ENCODE measurements around the gene NPR2.

Gene NPR2

GRCh38 chr9:35748242-35748857, 43.0 kb upstream of the NPR2 start:
- DNase-seq (ENCODE audit: low read depth): no peak
- H3K4me3 ChIP-seq (ENCODE audit: control insufficient read depth, low read depth, low read length): peak overlapping the region; percentile 83
- no peak for TF ChIP-seq CTCF (conservative IDR thresholded peaks at IDR 0.05; ENCODE audit: control insufficient read depth, insufficient read depth, low read depth, low read length)

- DNase-seq (ENCODE audit: low read depth): peak; percentile 61
- TF ChIP-seq CTCF (conservative IDR thresholded peaks at IDR 0.05; ENCODE audit: control insufficient read depth, insufficient read depth, low read depth, low read length): no peak
- H3K4me3 ChIP-seq (ENCODE audit: control insufficient read depth, low read depth, low read length): peak within 1 kb of the TSS; percentile 83
These were observed 42.4 kb upstream of the NPR2 start, which contains the start of the genes GBA2 and RGP1 for GRCh38 chr9:35748858-35749514. Gene GBA2 (minus strand): TSS chr9:35749228. CDS start chr9:35748704, 524 bp downstream. Gene RGP1 (plus strand): TSS chr9:35749287. CDS start chr9:35749756, 469 bp downstream.

GRCh38 chr9:35749515-35750255, 41.7 kb upstream of the NPR2 start:
- no peak for TF ChIP-seq CTCF (conservative IDR thresholded peaks at IDR 0.05; ENCODE audit: control insufficient read depth, insufficient read depth, low read depth, low read length)
- no peak for DNase-seq (ENCODE audit: low read depth)
- H3K4me3 ChIP-seq (ENCODE audit: control insufficient read depth, low read depth, low read length): peak overlapping the region; percentile 83

- H3K4me3 ChIP-seq (ENCODE audit: control insufficient read depth, low read depth, low read length): no peak overlapping the region
- TF ChIP-seq CTCF (conservative IDR thresholded peaks at IDR 0.05; ENCODE audit: control insufficient read depth, insufficient read depth, low read depth, low read length): no peak
- DNase-seq (ENCODE audit: low read depth): no peak
These were observed 41.2 kb upstream of the NPR2 start for GRCh38 chr9:35750256-35750531.

GRCh38 chr9:35753466-35753865, 37.9 kb upstream of the NPR2 start:
- TF ChIP-seq CTCF (conservative IDR thresholded peaks at IDR 0.05; ENCODE audit: control insufficient read depth, insufficient read depth, low read depth, low read length): no peak
- DNase-seq (ENCODE audit: low read depth): no peak
- no peak overlapping the region for H3K4me3 ChIP-seq (ENCODE audit: control insufficient read depth, low read depth, low read length)

- no peak for DNase-seq (ENCODE audit: low read depth)
- H3K4me3 ChIP-seq (ENCODE audit: control insufficient read depth, low read depth, low read length): no peak within 1 kb of the TSS
- no peak for TF ChIP-seq CTCF (conservative IDR thresholded peaks at IDR 0.05; ENCODE audit: control insufficient read depth, insufficient read depth, low read depth, low read length)
These were observed 37.1 kb upstream of the NPR2 start, which contains the start of gene MSMP for GRCh38 chr9:35754264-35754663. Gene MSMP (minus strand): TSS chr9:35754276. CDS start chr9:35754129, 147 bp downstream.
